ENCODE results near the gene FKBP5. TPM values are rescaled to one million over a fixed set of nuclear protein-coding genes. Genes with fewer than 3 reads are reported as not detected.
"Not testable (repeated sequence)": the region's sequence is repeated elsewhere in the genome, so short reads cannot be mapped to it uniquely, and the experiment has no call there.

FKBP5 gene
- polyA plus RNA-seq, 1 donor: 9.4 TPM

GRCh38 chr6:35690484-35690883 is 1.8 kb upstream of the FKBP5 start:
- no peaks in the 10 kb centered on the region for H3K9me3 ChIP-seq (ENCODE audit: control insufficient read depth, low read depth, low read length)
- H3K36me3 ChIP-seq (ENCODE audit: control insufficient read depth, insufficient read depth, low read length): no peaks in the 10 kb centered on the region
- 90% methylated on average over 2 of the region's 9 CpGs for WGBS (ENCODE audit: insufficient coverage, low lambda C conversion rate)
- H3K4me3 ChIP-seq (ENCODE audit: low read length): no peak overlapping the region
- no peaks in the 10 kb centered on the region for H3K27me3 ChIP-seq (ENCODE audit: control insufficient read depth, insufficient read depth, low read length)
- no peak overlapping the region for H3K27ac ChIP-seq (ENCODE audit: low read length)
- H3K4me1 ChIP-seq (ENCODE audit: control insufficient read depth, insufficient read depth, low read length): no peaks in the 10 kb centered on the region
- DNase-seq: no peak

- 100% methylated on average over 2 of the region's 16 CpGs for WGBS (ENCODE audit: insufficient coverage, low lambda C conversion rate)
These were observed 1.3 kb upstream of the FKBP5 start for GRCh38 chr6:35690006-35690405.

DNA sequence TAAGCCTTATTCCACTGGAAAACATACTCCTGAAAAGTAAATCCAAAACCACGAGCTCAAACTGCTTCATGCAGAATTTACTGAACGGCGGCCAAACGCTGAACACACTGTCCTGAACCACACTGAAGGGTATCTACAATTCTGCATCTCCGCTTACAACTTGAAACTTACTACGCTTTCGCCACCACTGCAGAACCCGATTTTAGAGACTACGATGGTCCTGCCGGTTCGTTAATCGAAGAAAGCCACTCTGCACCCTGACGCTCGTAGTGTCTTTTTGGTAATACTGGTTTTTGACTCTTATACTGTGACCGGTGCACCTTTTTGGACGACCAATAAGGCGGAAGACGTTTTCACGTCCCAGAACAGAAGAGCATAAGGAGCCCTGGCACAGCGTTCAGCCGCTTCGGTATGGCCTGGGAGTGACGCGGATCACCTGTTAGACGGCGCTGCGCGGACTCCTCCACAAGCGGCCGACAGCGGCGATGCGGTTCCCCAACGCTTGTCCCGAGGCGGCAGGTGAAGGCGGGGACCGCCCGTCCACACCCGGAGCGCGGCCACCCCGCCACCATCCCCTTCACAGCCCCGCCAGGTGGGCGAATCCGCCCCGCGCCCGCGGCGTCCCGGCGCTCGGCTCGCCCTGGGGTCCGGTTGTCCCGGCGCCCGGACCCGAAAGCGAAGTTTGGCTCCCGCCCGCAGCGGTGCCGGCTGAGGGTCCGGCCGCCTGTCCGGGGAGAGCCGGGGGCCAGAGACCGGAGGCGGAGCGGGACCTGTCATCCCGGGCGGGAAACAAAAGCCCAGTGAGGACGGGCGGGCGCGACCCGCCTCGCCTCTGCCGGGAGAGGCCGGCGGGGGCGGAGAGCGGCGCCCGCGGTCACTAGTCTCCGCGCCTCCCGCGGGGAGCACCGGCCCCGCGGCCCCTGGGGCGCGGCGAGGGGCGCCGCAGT is 784 bp downstream of the FKBP5 start:
- Histone ChIP-seq H3K27ac (ENCODE audit: low read length) (peak overlapping the region; percentile 0), H3K4me3 (ENCODE audit: low read length) (peak overlapping the region; percentile 42), H3K36me3 (ENCODE audit: control insufficient read depth, insufficient read depth, low read length) (no peaks in the 10 kb centered on the region), H3K27me3 (ENCODE audit: control insufficient read depth, insufficient read depth, low read length) (no peaks in the 10 kb centered on the region), H3K9me3 (ENCODE audit: control insufficient read depth, low read depth, low read length) (no peaks in the 10 kb centered on the region), H3K4me1 (ENCODE audit: control insufficient read depth, insufficient read depth, low read length) (no peaks in the 10 kb centered on the region)
- no CpG with 5 or more reads among the region's 100 CpGs for WGBS (ENCODE audit: insufficient coverage, low lambda C conversion rate)
- DNase-seq: peak; percentile 15 to 64

More at GRCh38 chr6:35690006-35690405, 1.3 kb upstream of the FKBP5 start:
- not testable (repeated sequence) for H3K4me1 ChIP-seq (ENCODE audit: control insufficient read depth, insufficient read depth, low read length); H3K27ac ChIP-seq (ENCODE audit: low read length); H3K27me3 ChIP-seq (ENCODE audit: control insufficient read depth, insufficient read depth, low read length); H3K9me3 ChIP-seq (ENCODE audit: control insufficient read depth, low read depth, low read length); H3K36me3 ChIP-seq (ENCODE audit: control insufficient read depth, insufficient read depth, low read length); DNase-seq; H3K4me3 ChIP-seq (ENCODE audit: low read length)

DNA sequence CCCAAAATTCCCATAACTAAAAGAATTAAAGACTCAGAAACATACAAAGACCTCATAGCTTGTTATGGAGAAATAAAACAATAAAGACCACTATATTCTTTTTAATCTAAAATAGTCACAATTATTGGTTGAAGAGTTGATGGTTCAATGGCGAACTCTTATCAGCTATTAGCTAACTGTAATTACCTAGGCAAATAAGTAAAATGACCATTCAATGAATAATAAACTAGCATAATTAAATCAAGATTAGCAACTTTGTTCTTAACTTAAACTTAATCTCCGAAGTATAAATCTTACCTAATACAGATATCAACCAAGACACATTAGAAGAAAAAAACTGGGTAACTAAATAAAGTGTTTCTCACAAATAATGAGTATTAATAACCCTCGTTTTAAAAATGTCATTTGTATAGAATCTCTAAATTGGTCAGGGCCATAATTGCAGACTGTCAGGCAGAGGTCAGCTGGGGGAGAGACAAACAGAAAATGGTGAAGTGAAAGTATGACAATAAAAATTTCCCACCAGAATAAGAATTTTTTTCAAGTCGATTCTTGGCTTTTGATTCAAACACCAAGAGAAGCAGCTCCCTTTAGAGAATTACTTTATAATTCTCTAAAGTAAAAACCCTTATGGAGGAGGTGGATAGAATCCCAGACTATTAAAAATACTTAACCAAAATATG is 1.7 kb downstream of the FKBP5 start:
- no peak for DNase-seq
- Histone ChIP-seq H3K27me3 (ENCODE audit: control insufficient read depth, insufficient read depth, low read length) (no peaks in the 10 kb centered on the region), H3K36me3 (ENCODE audit: control insufficient read depth, insufficient read depth, low read length) (no peaks in the 10 kb centered on the region), H3K4me3 (ENCODE audit: low read length) (peak overlapping the region; percentile 42), H3K27ac (ENCODE audit: low read length) (no peak overlapping the region), H3K4me1 (ENCODE audit: control insufficient read depth, insufficient read depth, low read length) (no peaks in the 10 kb centered on the region), H3K9me3 (ENCODE audit: control insufficient read depth, low read depth, low read length) (no peaks in the 10 kb centered on the region)
- 75% methylated on average over 2 of the region's 4 CpGs for WGBS (ENCODE audit: insufficient coverage, low lambda C conversion rate)

GRCh38 chr6:35686436-35686835 is 2.3 kb downstream of the FKBP5 start:
- Histone ChIP-seq H3K27ac (ENCODE audit: low read length) (no peak overlapping the region), H3K4me3 (ENCODE audit: low read length) (no peak overlapping the region), H3K36me3 (ENCODE audit: control insufficient read depth, insufficient read depth, low read length) (no peaks in the 10 kb centered on the region), H3K4me1 (ENCODE audit: control insufficient read depth, insufficient read depth, low read length) (no peaks in the 10 kb centered on the region), H3K27me3 (ENCODE audit: control insufficient read depth, insufficient read depth, low read length) (no peaks in the 10 kb centered on the region), H3K9me3 (ENCODE audit: control insufficient read depth, low read depth, low read length) (no peaks in the 10 kb centered on the region)
- no CpG with 5 or more reads among the region's 2 CpGs for WGBS (ENCODE audit: insufficient coverage, low lambda C conversion rate)
- DNase-seq: no peak

- no peaks in the 10 kb centered on the region for H3K27me3 ChIP-seq (ENCODE audit: control insufficient read depth, insufficient read depth, low read length)
- no peaks in the 10 kb centered on the region for H3K4me1 ChIP-seq (ENCODE audit: control insufficient read depth, insufficient read depth, low read length)
- no peak for DNase-seq
- H3K36me3 ChIP-seq (ENCODE audit: control insufficient read depth, insufficient read depth, low read length): no peaks in the 10 kb centered on the region
- no peaks in the 10 kb centered on the region for H3K9me3 ChIP-seq (ENCODE audit: control insufficient read depth, low read depth, low read length)
- H3K4me3 ChIP-seq (ENCODE audit: low read length): no peak overlapping the region
- H3K27ac ChIP-seq (ENCODE audit: low read length): no peak overlapping the region
These were observed 5.4 kb downstream of the FKBP5 start for GRCh38 chr6:35683267-35683666.

DNA sequence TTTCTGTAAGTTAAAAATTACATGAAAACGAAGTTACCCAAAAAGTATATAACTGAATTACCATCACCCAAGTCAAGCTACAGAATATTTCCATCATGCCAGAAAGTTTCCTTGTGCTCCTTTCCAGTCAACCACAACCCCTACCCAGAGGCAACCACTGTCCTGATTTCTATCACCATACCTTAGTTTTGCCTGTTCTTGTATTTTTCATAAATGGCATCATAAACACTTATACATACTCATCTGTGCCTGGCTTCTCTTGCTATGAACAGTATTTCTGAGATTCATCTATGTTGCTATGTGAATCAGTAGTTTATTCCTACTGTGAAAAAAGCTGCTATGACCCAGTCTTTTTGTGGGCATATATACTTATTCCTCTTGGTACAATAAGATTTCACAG is 7.4 kb downstream of the FKBP5 start:
- H3K27ac ChIP-seq (ENCODE audit: low read length): no peak overlapping the region
- H3K4me1 ChIP-seq (ENCODE audit: control insufficient read depth, insufficient read depth, low read length): no peaks in the 10 kb centered on the region
- no peak overlapping the region for H3K4me3 ChIP-seq (ENCODE audit: low read length)
- H3K9me3 ChIP-seq (ENCODE audit: control insufficient read depth, low read depth, low read length): no peaks in the 10 kb centered on the region
- WGBS (ENCODE audit: insufficient coverage, low lambda C conversion rate): no CpG with 5 or more reads among the region's 1 CpG
- H3K27me3 ChIP-seq (ENCODE audit: control insufficient read depth, insufficient read depth, low read length): no peaks in the 10 kb centered on the region
- no peaks in the 10 kb centered on the region for H3K36me3 ChIP-seq (ENCODE audit: control insufficient read depth, insufficient read depth, low read length)
- DNase-seq: no peak

GRCh38 chr6:35679399-35679798 is 9.3 kb downstream of the FKBP5 start:
- no peaks in the 10 kb centered on the region for H3K36me3 ChIP-seq (ENCODE audit: control insufficient read depth, insufficient read depth, low read length)
- no peaks in the 10 kb centered on the region for H3K27me3 ChIP-seq (ENCODE audit: control insufficient read depth, insufficient read depth, low read length)
- 86% methylated on average over 1 of the region's 1 CpG for WGBS (ENCODE audit: insufficient coverage, low lambda C conversion rate)
- H3K27ac ChIP-seq (ENCODE audit: low read length): no peak overlapping the region
- H3K4me1 ChIP-seq (ENCODE audit: control insufficient read depth, insufficient read depth, low read length): no peaks in the 10 kb centered on the region
- DNase-seq: no peak
- no peaks in the 10 kb centered on the region for H3K9me3 ChIP-seq (ENCODE audit: control insufficient read depth, low read depth, low read length)
- no peak overlapping the region for H3K4me3 ChIP-seq (ENCODE audit: low read length)

- WGBS (ENCODE audit: insufficient coverage, low lambda C conversion rate): no CpG with 5 or more reads among the region's 1 CpG
- Histone ChIP-seq H3K4me1 (ENCODE audit: control insufficient read depth, insufficient read depth, low read length) (no peaks in the 10 kb centered on the region), H3K9me3 (ENCODE audit: control insufficient read depth, low read depth, low read length) (no peaks in the 10 kb centered on the region), H3K4me3 (ENCODE audit: low read length) (no peak overlapping the region), H3K36me3 (ENCODE audit: control insufficient read depth, insufficient read depth, low read length) (no peaks in the 10 kb centered on the region), H3K27ac (ENCODE audit: low read length) (no peak overlapping the region), H3K27me3 (ENCODE audit: control insufficient read depth, insufficient read depth, low read length) (no peaks in the 10 kb centered on the region)
- no peak for DNase-seq
These were observed 9.9 kb downstream of the FKBP5 start for GRCh38 chr6:35678814-35679213.

- Histone ChIP-seq H3K27ac (ENCODE audit: low read length) (no peak overlapping the region), H3K4me3 (ENCODE audit: low read length) (no peak overlapping the region)
These were observed 10.6 kb downstream of the FKBP5 start for GRCh38 chr6:35678021-35678654.

More at GRCh38 chr6:35678021-35678654, 10.6 kb downstream of the FKBP5 start:
- no peaks in the 10 kb centered on the region for H3K27me3 ChIP-seq (ENCODE audit: control insufficient read depth, insufficient read depth, low read length)
- no peaks in the 10 kb centered on the region for H3K9me3 ChIP-seq (ENCODE audit: control insufficient read depth, low read depth, low read length)
- WGBS (ENCODE audit: insufficient coverage, low lambda C conversion rate): 100% methylated on average over 2 of the region's 4 CpGs
- DNase-seq: no peak
- H3K4me1 ChIP-seq (ENCODE audit: control insufficient read depth, insufficient read depth, low read length): no peaks in the 10 kb centered on the region
- H3K36me3 ChIP-seq (ENCODE audit: control insufficient read depth, insufficient read depth, low read length): no peaks in the 10 kb centered on the region
